Stimulated activated CD4-positive, alpha-beta T cell treated with anti-CD3 and anti-CD28 coated beads, Interleukin-4, amount 100 ng/mL, for 48 hours (primary cell): ENCODE measurements around the gene MST1R.

Experiments used
- DNase-seq, 2 donors: peaks; one replicate each; pipeline ENCODE4 v3.0.0-alpha.2; 2020; ENCODE audit warnings: low read depth in 2 of 2

The MST1R gene

DNA sequence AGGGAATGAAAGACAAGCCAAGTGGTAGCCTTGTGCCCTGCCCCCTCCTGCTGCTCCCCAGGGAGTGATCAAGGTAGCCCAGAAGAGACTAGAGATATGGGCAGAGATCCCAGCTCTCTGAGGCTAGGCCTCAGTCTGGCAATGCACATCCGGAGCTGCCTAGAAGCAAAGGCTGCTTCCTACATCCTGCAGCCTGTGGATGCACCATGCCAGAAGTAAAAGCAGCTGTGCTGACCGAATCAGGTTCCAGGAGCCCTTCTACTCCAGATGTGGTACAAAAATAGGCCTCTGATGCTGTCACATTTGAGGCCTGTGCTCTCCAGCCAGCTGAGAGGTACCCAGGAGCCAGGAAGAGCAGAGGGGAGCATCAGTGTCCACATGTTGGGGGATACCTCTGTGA lies 63.3 kb downstream of the MST1R start:
- DNase-seq, result no peak

DNA sequence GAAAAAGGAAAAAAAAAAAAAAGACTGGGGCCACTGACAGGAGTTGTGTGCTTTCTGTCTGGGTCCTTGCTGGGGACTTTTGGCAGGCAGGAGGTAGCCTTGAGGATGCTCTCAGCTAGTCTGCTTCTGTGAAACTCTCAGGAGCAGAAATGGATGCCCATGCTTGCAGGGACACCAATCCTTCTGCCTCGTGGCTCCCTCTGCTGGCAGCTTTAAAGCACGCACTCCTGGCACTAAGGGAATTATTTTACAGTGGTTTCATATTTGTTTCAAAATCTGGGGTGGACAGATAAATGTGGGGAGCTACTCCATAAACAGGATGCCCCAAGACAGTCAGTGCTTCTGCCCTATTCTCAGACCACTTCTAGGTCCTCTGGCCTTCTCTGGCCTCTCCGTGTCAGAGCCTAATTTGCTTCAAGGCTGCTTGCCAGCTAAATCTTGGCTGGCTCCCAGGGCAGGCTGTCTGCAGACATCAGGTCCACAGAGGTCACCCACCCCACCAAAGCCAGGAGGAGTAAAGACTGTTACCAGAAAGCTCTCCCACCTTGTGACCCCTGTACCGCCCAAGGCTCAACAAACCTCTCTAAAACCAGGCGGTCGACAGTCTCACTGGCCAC lies 64.4 kb downstream of the MST1R start:
- peak; percentile 70 for DNase-seq
